Measurements from ENCODE around the gene MICAL2.

MICAL2 gene

DNA sequence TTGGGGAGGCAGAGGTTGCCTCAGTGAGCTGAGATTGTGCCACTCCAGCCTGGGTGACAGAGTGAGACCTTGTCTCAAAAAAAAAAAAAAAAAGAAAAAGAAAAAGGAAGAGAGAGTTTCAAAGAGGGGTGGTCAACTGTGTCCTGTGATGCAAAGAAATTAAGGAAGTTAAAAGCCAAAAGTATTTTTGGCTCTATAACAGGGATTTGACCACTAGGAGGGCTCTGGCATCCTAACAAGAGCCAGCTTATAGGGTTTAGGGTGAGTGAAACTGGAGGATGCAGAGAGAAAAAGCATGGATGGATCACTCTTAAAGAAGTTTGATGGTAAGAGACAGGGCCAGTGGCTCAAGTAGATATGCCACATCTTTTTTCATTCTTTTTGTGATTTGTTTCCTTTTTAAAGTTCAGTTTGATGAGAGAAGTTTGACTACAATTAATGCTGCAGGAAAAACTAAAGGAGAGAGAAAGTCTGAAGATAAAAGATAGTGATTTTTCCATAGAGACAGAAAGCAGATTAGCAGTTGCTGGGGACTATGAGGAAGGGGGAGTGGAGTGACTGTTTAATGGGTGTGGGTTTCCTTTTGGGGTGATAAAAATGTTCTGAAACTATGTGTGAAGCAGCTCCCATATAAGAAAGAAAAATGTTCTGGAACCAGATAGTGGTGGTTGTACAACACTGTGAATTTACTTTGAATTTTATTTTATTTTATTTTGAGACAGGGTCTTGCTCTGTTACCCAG is 11.1 kb upstream of the MICAL2 start:
- Histone ChIP-seq H3K4me3 (no peak overlapping the region), H3K9me3 (ENCODE audit: low read depth, low read length) (no peaks in the 10 kb centered on the region), H3K27ac (no peak overlapping the region), H3K36me3 (ENCODE audit: insufficient read depth, low read length) (no peaks in the 10 kb centered on the region), H3K9ac (ENCODE audit: insufficient read length) (no peak overlapping the region)
- no peak for DNase-seq (ENCODE audit: low read depth, low spot score)
- no peak for TF ChIP-seq POLR2AphosphoS5 (IDR thresholded peaks at IDR 0.05; ENCODE audit: borderline replicate concordance, low read depth, low read length)
- TF ChIP-seq FOXP2 (optimal IDR thresholded peaks at IDR 0.05; ENCODE audit: control extremely low read depth, extremely low read length, insufficient read depth): no peak
- no peak for TF ChIP-seq EZH2 (IDR thresholded peaks at IDR 0.05)

GRCh38 chr11:12100429-12100828 is 10.0 kb upstream of the MICAL2 start:
- no peak overlapping the region for H3K27ac ChIP-seq
- H3K9ac ChIP-seq (ENCODE audit: insufficient read length): no peak overlapping the region
- H3K36me3 ChIP-seq (ENCODE audit: insufficient read depth, low read length): no peaks in the 10 kb centered on the region
- no peaks in the 10 kb centered on the region for H3K9me3 ChIP-seq (ENCODE audit: low read depth, low read length)
- DNase-seq (ENCODE audit: low read depth, low spot score): no peak
- TF ChIP-seq FOXP2 (optimal IDR thresholded peaks at IDR 0.05; ENCODE audit: control extremely low read depth, extremely low read length, insufficient read depth) (no peak), POLR2AphosphoS5 (IDR thresholded peaks at IDR 0.05; ENCODE audit: borderline replicate concordance, low read depth, low read length) (no peak), EZH2 (IDR thresholded peaks at IDR 0.05) (no peak)
- no peak overlapping the region for H3K4me3 ChIP-seq

- no peak for DNase-seq (ENCODE audit: low read depth, low spot score)
- Histone ChIP-seq H3K9ac (ENCODE audit: insufficient read length) (no peak overlapping the region), H3K9me3 (ENCODE audit: low read depth, low read length) (no peaks in the 10 kb centered on the region), H3K4me3 (no peak overlapping the region), H3K36me3 (ENCODE audit: insufficient read depth, low read length) (no peaks in the 10 kb centered on the region), H3K27ac (no peak overlapping the region)
- TF ChIP-seq FOXP2 (optimal IDR thresholded peaks at IDR 0.05; ENCODE audit: control extremely low read depth, extremely low read length, insufficient read depth) (no peak), POLR2AphosphoS5 (IDR thresholded peaks at IDR 0.05; ENCODE audit: borderline replicate concordance, low read depth, low read length) (no peak)
Observed at GRCh38 chr11:12100841-12101242, 9.5 kb upstream of the MICAL2 start.

- Histone ChIP-seq H3K27ac (no peak overlapping the region), H3K9ac (ENCODE audit: insufficient read length) (no peak overlapping the region), H3K4me3 (no peak overlapping the region), H3K36me3 (ENCODE audit: insufficient read depth, low read length) (no peaks in the 10 kb centered on the region), H3K9me3 (ENCODE audit: low read depth, low read length) (no peaks in the 10 kb centered on the region)
- TF ChIP-seq EZH2 (IDR thresholded peaks at IDR 0.05): no peak
- no peak for TF ChIP-seq FOXP2 (optimal IDR thresholded peaks at IDR 0.05; ENCODE audit: control extremely low read depth, extremely low read length, insufficient read depth)
- TF ChIP-seq POLR2AphosphoS5 (IDR thresholded peaks at IDR 0.05; ENCODE audit: borderline replicate concordance, low read depth, low read length): no peak
- no peak for DNase-seq (ENCODE audit: low read depth, low spot score)
Observed at GRCh38 chr11:12101318-12101717, 9.1 kb upstream of the MICAL2 start.

DNA sequence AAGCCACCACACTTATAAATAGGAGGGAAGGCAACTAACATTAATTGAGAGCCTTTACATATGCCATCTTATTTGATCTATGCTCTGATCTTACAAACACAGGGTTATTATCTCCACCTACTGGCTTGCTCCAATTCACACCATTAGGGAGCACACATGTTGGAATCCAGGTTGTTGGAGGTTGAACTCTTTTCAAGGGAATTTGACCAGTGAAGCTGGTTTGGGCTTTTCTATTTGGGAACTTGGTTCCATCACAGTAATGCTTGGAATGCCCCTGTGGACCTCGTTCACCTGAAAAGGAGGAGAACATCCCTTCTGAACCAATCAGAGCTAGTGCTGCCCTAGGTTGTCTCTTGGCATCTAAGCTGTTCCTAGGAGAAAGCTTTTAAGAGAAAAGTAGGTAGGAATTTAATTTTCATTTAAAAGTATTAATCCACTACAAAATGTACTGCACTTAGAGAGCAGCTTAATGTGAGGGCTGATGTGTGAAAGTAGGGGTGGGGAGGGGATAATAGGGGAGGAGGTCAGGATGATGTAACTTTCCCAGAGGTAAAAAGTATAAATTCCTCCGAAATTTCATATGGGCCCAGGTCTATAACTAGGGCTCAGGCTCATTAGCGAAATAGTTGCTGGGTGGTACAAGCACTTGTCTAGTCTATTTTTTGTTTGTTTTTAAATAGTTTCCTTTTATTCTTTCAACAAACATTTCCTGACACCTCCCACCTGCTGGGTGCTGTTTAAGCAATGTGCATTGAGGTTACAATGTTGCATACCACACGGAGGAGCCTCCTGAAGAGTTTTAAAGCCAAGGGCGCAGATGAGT is 7.6 kb upstream of the MICAL2 start:
- Histone ChIP-seq H3K9me3 (ENCODE audit: low read depth, low read length) (no peaks in the 10 kb centered on the region), H3K4me3 (no peak overlapping the region), H3K36me3 (ENCODE audit: insufficient read depth, low read length) (no peaks in the 10 kb centered on the region), H3K27ac (no peak overlapping the region), H3K9ac (ENCODE audit: insufficient read length) (no peak overlapping the region)
- no peak for DNase-seq (ENCODE audit: low read depth, low spot score)
- TF ChIP-seq POLR2AphosphoS5 (IDR thresholded peaks at IDR 0.05; ENCODE audit: borderline replicate concordance, low read depth, low read length) (no peak), EZH2 (IDR thresholded peaks at IDR 0.05) (no peak), FOXP2 (optimal IDR thresholded peaks at IDR 0.05; ENCODE audit: control extremely low read depth, extremely low read length, insufficient read depth) (no peak)

DNA sequence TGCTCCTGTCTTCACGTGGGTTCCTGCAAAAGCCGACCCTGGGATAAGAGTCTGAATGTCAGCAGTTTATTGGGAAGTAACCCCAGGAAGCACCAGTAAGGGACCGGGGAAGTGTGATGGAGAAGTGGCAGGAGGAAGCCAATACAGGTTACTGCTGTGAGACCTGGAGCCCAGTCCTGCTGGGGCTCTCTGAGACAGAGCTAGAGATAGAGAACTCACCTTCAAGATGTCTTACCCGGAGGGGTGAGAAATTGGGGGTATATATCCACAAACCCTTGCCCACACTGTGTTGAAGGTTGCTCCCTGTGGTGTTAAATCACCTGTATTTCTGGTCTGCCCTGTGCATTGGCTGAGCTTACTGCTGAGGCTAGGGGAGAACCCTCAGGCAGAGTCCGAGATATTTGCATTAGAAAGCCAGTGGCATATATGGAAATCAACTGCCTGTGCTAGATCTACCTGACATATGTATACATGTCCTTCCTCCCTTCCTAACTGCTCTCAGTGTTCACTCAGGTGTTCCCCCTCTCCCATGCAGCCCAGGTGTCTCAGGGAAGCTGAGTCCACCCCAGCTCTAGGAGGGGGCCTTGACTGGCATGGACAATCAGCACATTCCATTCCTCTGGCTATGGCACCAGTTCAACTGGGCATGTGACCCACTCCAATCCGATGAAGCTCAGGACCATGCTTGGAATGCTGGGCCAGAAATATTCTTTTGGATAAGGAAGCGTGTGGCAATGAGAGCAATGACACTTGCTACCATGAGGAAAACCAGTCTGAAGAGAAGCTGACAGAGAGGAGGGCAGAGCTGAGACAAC is 6.8 kb upstream of the MICAL2 start:
- no peaks in the 10 kb centered on the region for H3K36me3 ChIP-seq (ENCODE audit: insufficient read depth, low read length)
- no peak overlapping the region for H3K4me3 ChIP-seq
- no peaks in the 10 kb centered on the region for H3K9me3 ChIP-seq (ENCODE audit: low read depth, low read length)
- no peak overlapping the region for H3K9ac ChIP-seq (ENCODE audit: insufficient read length)
- DNase-seq (ENCODE audit: low read depth, low spot score): no peak
- no peak for TF ChIP-seq POLR2AphosphoS5 (IDR thresholded peaks at IDR 0.05; ENCODE audit: borderline replicate concordance, low read depth, low read length)
- no peak for TF ChIP-seq EZH2 (IDR thresholded peaks at IDR 0.05)
- TF ChIP-seq FOXP2 (optimal IDR thresholded peaks at IDR 0.05; ENCODE audit: control extremely low read depth, extremely low read length, insufficient read depth): no peak
- H3K27ac ChIP-seq: no peak overlapping the region

DNA sequence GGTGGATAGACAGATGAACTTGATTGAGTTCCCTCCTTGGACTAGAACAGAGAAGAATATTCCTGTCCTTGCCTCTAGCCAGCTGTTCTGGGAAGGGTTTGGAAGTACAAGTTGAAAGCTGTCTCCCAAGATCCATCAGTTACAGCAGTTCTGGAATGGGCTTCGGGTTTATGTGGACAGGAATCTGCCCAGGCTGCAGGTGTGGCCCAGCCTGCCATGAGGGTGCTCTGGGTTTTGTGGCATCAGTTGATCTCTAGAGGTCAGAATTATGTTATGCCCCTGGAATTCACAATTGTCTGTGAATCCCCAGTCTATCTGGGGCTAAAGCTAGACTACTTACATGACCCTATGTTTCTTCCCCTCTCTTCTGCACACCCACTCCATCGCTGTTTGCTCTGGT is 4.9 kb upstream of the MICAL2 start:
- no peak overlapping the region for H3K4me3 ChIP-seq
- TF ChIP-seq POLR2AphosphoS5 (IDR thresholded peaks at IDR 0.05; ENCODE audit: borderline replicate concordance, low read depth, low read length) (no peak), EZH2 (IDR thresholded peaks at IDR 0.05) (no peak), FOXP2 (optimal IDR thresholded peaks at IDR 0.05; ENCODE audit: control extremely low read depth, extremely low read length, insufficient read depth) (no peak)
- no peak for DNase-seq (ENCODE audit: low read depth, low spot score)
- H3K36me3 ChIP-seq (ENCODE audit: insufficient read depth, low read length): no peaks in the 10 kb centered on the region
- no peaks in the 10 kb centered on the region for H3K9me3 ChIP-seq (ENCODE audit: low read depth, low read length)
- H3K27ac ChIP-seq: no peak overlapping the region
- H3K9ac ChIP-seq (ENCODE audit: insufficient read length): no peak overlapping the region

- DNase-seq (ENCODE audit: low read depth, low spot score): no peak
- Histone ChIP-seq H3K36me3 (ENCODE audit: insufficient read depth, low read length) (no peaks in the 10 kb centered on the region), H3K27ac (no peak overlapping the region), H3K9ac (ENCODE audit: insufficient read length) (no peak overlapping the region), H3K4me3 (no peak overlapping the region), H3K9me3 (ENCODE audit: low read depth, low read length) (no peaks in the 10 kb centered on the region)
- TF ChIP-seq EZH2 (IDR thresholded peaks at IDR 0.05): no peak
Observed at GRCh38 chr11:12106101-12106500, 4.3 kb upstream of the MICAL2 start.
